GM18505 (cell line): ENCODE measurements around the gene ERCC2.

Experiments used
- ATAC-seq: cut with Tn5 transposase; IDR thresholded peaks from one replicate; pipeline ENCODE4 v1.9.1; 2021; ENCODE audit not compliant: unreplicated experiment
- POLR2A ChIP-seq: IDR thresholded peaks from 4 replicates; pipeline ENCODE4 v1.6.1; 2011; ENCODE audit warnings: borderline replicate concordance; ENCODE audit not compliant: insufficient read depth, insufficient read length; ENCODE audit errors: extremely low read depth

The ERCC2 gene

DNA sequence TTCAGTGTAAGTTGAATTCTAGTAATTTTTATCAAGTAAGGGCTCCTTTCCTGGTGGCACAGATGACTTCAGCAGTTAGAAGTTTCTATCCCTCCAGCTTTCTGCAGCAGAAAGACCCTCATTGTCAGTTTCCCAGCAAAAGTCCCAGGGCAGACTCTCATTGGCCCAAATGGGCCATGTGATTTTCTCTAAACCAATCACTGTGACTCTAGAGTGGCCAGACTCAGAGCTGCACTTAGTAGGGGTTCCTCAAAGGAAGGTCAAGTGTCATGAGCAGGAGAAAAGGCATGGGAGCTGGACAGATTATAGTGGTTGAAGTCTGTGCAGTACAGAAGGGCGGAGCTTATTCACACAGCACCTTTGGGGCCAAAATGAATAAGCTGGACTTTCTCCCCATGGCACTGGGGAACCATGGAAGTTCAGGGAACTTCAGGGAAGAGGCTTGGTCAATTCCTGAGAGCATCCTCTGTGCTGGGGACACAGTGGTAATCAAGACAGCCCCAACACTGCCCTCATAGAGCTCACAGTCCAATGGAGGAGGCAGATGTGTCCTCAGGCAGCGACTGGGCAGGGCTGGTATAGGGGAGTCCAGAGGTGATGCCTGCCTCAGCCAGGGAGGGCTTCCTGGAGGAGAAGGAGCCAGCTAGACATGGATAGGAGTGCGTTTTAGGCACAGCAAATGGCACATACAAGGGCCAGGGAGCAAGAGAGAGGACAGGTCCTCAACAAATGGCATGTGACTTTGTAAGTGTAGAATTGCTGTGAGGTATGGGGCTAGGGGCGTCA is 66.0 kb downstream of the ERCC2 start:
- no peak for TF ChIP-seq POLR2A
- ATAC-seq, result no peak

DNA sequence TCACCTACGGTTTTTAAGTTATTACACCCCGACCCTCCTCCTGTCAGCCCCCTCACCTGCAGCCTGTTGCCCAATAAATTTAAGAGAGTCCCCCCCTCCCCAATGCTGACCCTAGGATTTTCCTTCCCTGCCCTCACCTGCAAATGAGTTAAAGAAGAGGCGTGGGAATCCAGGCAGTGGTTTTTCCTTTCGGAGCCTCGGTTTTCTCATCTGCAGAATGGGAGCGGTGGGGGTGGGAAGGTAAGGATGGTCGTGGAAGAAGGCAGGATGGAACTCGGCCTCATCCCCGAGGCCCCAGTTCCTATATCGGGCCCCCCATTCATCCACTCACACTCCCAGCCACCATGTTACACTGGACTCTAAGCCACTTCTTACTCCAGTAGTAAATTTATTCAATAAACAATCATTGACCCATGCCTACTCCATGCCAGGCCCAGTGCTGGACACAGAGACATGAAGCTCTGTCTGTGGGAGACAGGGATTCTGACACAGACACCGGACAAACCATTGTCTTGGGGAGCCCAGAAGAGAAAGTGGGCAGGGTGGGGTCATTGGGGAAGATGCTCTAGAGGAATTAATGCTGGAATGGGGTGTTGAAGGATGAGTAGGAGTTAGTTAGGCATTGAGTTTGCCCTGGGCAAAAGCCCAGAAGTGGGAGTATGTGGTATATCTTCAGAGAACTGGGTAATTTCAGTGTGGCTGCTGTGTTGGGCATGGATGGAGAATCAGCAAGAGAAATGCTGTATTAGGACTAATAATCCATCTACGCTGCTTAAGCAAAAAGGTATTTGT is 66.9 kb downstream of the ERCC2 start:
- ATAC-seq, result no peak
- no peak for TF ChIP-seq POLR2A

DNA sequence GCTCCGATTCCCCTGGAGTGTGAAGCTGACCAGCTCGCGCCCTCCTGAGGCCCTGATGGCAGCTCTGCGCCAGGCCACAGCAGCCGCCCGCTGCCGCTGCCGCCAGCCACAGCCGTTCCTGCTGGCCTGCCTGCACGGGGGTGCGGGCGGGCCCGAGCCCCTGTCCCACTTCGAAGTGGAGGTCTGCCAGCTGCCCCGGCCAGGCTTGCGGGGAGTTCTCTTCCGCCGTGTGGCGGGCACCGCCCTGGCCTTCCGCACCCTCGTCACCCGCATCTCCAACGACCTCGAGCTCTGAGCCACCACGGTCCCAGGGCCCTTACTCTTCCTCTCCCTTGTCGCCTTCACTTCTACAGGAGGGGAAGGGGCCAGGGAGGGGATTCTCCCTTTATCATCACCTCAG is 68.0 kb downstream of the ERCC2 start:
- no peak for TF ChIP-seq POLR2A
- ATAC-seq, result no peak
